Tibial nerve (tissue), 4 donors: ENCODE data around the gene HMX2. TPM values are rescaled to one million over a fixed set of nuclear protein-coding genes. Genes with fewer than 3 reads are reported as not detected.
"Not testable (repeated sequence)": the region's sequence is repeated elsewhere in the genome, so short reads cannot be mapped to it uniquely, and the experiment has no call there.

Source experiments
- DNase-seq, 2 donors: peaks; one replicate each; pipeline ENCODE4 v3.0.0-alpha.2; 2019; ENCODE audit warnings: low spot score in 2 of 2
- H3K27ac ChIP-seq, 4 donors: fragments of 200-600 bp; sonication (generic) in 3 of 4; one replicate each; pipeline ENCODE4 v1.5.1; 2017 to 2019; ENCODE audit warnings: mild to moderate bottlenecking in 1 of 4
- H3K27me3 ChIP-seq, 2 donors: fragments of 200-600 bp; sonication (generic) in 1 of 2; one replicate each; pipeline versions ENCODE4 v1.5.1 to v1.6.0; 2017 to 2019
- H3K36me3 ChIP-seq, 3 donors: fragments of 200-600 bp; sonication (generic); one replicate each; pipeline ENCODE4 v1.5.1; 2018 to 2019
- H3K4me1 ChIP-seq, 4 donors: fragments of 200-600 bp; sonication (generic) in 3 of 4; one replicate each; pipeline ENCODE4 v1.5.1; 2017 to 2019
- H3K4me3 ChIP-seq, 4 donors: fragments of 200-600 bp; sonication (generic) in 3 of 4; one replicate each; pipeline ENCODE4 v1.5.1; 2017 to 2019; ENCODE audit warnings: mild to moderate bottlenecking in 1 of 4, moderate library complexity in 1 of 4
- H3K9me3 ChIP-seq, 4 donors: fragments of 200-600 bp; sonication (generic) in 3 of 4; one replicate each; pipeline ENCODE4 v1.5.1; 2017 to 2019
- EP300 ChIP-seq, 2 donors: sonication (generic); formaldehyde crosslinking; IDR thresholded peaks; one replicate each; pipeline ENCODE4 v1.6.1; 2017; ENCODE audit warnings: antibody characterized with exemption in 2 of 2, mild to moderate bottlenecking in 1 of 2
- POLR2A ChIP-seq, 2 donors: fragments of 450-650 bp; IDR thresholded peaks; one replicate each; pipeline ENCODE4 v1.6.1; 2017; ENCODE audit warnings: antibody characterized with exemption in 2 of 2, mild to moderate bottlenecking in 2 of 2, moderate library complexity in 2 of 2
- WGBS, 2 donors: methylation state at CpG; one replicate each; pipeline ENCODE4 v1.1.5; 2018; 5-methylcytosine and 5-hydroxymethylcytosine counted together
- total RNA-seq, 4 donors: library from RNA; depleted of rRNA; stranded (reverse); fragments of >200 nt; gene quantifications; one replicate each; pipeline ENCODE4 v1.1.0, GENCODE V29; 2016
- TF ChIP-seq, protein P1 (sequence below), 5 experiments: fragments of 200-600 bp in 3 of 5; fragments of 450-650 bp in 2 of 5; sonication (generic) in 3 of 5; IDR thresholded peaks; one replicate each; pipeline ENCODE4 v1.5.1; 2016 to 2019; ENCODE audit warnings: antibody characterized with exemption in 5 of 5, mild to moderate bottlenecking in 3 of 5, moderate library complexity in 2 of 5

HMX2 gene
- total RNA-seq, 4 donors from 2014 or later, result not detected

GRCh38 chr10:123175389-123176387, 27.8 kb downstream of the HMX2 start:
- H3K27me3 ChIP-seq, result no peaks in the 10 kb centered on the region
- H3K4me3 ChIP-seq, result no peak overlapping the region
- DNase-seq, result no peak
- H3K9me3 ChIP-seq, result no peaks in the 10 kb centered on the region
- no peak overlapping the region for H3K27ac ChIP-seq
- TF ChIP-seq POLR2A (IDR thresholded peaks at IDR 0.05) (no peak), EP300 (IDR thresholded peaks at IDR 0.05) (no peak)
- TF ChIP-seq, protein P1, sequence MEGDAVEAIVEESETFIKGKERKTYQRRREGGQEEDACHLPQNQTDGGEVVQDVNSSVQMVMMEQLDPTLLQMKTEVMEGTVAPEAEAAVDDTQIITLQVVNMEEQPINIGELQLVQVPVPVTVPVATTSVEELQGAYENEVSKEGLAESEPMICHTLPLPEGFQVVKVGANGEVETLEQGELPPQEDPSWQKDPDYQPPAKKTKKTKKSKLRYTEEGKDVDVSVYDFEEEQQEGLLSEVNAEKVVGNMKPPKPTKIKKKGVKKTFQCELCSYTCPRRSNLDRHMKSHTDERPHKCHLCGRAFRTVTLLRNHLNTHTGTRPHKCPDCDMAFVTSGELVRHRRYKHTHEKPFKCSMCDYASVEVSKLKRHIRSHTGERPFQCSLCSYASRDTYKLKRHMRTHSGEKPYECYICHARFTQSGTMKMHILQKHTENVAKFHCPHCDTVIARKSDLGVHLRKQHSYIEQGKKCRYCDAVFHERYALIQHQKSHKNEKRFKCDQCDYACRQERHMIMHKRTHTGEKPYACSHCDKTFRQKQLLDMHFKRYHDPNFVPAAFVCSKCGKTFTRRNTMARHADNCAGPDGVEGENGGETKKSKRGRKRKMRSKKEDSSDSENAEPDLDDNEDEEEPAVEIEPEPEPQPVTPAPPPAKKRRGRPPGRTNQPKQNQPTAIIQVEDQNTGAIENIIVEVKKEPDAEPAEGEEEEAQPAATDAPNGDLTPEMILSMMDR (IDR thresholded peaks at IDR 0.05), result no peak
- 76 to 82% methylated on average over 9 of the region's 9 CpGs for WGBS, 2 donors
- H3K36me3 ChIP-seq, result peaks cover 0 to 49% (median 0%) of the 10 kb centered on the region in 3 donors
- no peaks in the 10 kb centered on the region for H3K4me1 ChIP-seq

DNA sequence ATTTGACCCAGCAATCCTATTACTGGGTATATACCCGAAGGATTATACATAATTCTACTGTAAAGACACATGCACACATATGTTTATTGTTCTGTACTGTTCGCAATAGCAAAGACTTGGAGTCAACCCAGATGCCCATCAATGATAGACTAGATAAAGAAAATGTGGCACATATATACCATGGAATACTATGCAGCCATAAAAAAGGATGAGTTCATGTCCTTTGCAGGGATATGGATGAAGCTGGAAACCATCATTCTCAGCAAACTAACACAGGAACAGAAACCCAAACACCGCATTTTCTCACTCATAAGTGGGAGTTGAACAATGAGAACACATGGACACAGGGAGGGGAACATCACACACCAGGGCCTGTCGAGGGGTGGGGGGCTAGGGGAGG, 30.5 kb downstream of the HMX2 start:
- not testable (repeated sequence) for DNase-seq, H3K27ac ChIP-seq, H3K4me3 ChIP-seq, H3K27me3 ChIP-seq, H3K4me1 ChIP-seq
- Histone ChIP-seq H3K36me3 (peaks cover 0 to 38% (median 0%) of the 10 kb centered on the region in 3 donors), H3K9me3 (peaks cover 0 to 17% (median 4%) of the 10 kb centered on the region in 4 donors)
- 97 to 98% methylated on average over 4 of the region's 4 CpGs for WGBS, 2 donors

DNA sequence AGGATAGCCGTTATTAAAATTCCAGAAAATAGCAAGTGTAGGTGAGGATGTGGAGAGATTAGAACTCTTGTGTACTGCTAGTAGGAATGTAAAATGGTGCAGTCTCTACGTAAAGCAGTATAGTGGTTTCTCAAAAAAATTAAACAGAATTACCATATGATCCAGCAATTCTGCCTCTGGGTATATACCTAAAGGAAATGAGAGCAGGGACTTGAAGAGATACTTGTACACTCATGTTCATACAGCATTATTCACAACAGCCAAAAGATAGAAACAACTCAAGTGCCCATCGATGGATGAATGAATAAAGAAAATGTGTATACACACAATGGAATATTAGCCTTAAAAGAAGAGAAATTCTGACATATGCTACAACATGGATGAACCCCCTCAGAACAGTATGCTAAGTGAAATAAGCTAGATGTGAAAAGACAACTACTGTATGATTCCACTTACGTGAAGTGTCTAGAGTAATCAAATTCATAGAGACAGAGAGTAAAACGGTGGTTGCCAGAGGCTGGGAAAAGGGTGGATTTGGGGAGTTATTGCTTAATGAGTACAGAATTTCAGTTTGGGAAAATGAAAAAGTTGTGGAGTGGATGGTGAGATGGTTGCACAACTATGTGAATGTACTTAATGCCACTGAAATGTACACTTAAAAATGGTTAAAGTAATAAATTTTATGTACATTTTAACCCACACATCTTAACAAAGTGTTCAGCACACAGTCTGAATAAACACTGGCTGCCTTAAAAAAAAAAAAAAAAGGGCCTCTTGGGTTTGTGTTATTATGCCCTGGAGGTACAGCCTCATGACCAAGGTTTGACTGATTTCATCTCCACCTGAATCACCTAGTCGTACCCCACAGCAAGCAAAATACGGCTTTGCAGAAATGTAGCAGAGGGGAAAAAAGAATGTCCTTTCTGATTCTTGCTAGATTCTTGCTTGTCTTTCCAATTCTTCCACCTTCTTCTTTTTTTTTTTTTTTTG, 32.5 kb downstream of the HMX2 start:
- H3K36me3 ChIP-seq, result peaks cover 0 to 52% (median 0%) of the 10 kb centered on the region in 3 donors
- no peaks in the 10 kb centered on the region for H3K27me3 ChIP-seq
- TF ChIP-seq POLR2A (IDR thresholded peaks at IDR 0.05), result no peak
- H3K9me3 ChIP-seq, result peaks cover 0 to 34% (median 9%) of the 10 kb centered on the region in 4 donors
- H3K4me3 ChIP-seq, result no peak overlapping the region
- H3K4me1 ChIP-seq, result no peaks in the 10 kb centered on the region
- WGBS, 2 donors, result 91 to 92% methylated on average over 7 of the region's 7 CpGs
- no peak overlapping the region for H3K27ac ChIP-seq
- no peak for DNase-seq

DNA sequence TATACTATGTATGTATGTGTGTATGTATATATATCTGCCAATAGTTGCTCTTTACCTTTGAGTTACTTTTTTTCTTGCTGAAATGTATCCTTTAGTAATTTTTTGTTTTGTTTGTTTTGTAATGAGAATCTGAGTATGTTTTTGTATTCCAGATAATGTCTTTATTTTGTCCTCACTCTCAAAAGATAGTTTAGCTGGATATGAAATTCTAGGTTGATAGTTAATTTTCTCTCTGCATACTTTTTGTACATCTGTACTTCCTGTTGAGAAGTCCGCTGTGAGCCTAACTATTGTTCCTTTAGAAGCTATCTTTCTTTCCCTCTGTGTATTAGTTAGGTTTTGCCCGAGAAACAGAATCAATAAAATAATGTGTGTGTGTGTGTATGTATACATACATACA, 35.8 kb downstream of the HMX2 start:
- Histone ChIP-seq H3K27ac (no peak overlapping the region), H3K36me3 (peaks cover 0 to 40% (median 0%) of the 10 kb centered on the region in 3 donors), H3K4me3 (no peak overlapping the region), H3K4me1 (no peaks in the 10 kb centered on the region), H3K9me3 (peaks cover 0 to 40% (median 9%) of the 10 kb centered on the region in 4 donors), H3K27me3 (no peaks in the 10 kb centered on the region)
- TF ChIP-seq, protein P1 (IDR thresholded peaks at IDR 0.05), result no peak
- no peak for TF ChIP-seq POLR2A (IDR thresholded peaks at IDR 0.05)
- no peak for TF ChIP-seq EP300 (IDR thresholded peaks at IDR 0.05)
- 97 to 100% methylated on average over 2 of the region's 2 CpGs for WGBS, 2 donors
- no peak for DNase-seq

- no peak for TF ChIP-seq POLR2A (IDR thresholded peaks at IDR 0.05)
- no peak for TF ChIP-seq EP300 (IDR thresholded peaks at IDR 0.05)
- TF ChIP-seq, protein P1 (IDR thresholded peaks at IDR 0.05), result no peak
- WGBS, 2 donors, result 96 to 97% methylated on average over 5 of the region's 5 CpGs
- Histone ChIP-seq H3K4me3 (no peak overlapping the region), H3K27ac (no peak overlapping the region), H3K9me3 (peaks cover 0 to 29% (median 8%) of the 10 kb centered on the region in 4 donors), H3K4me1 (no peaks in the 10 kb centered on the region), H3K36me3 (peaks cover 0 to 67% (median 0%) of the 10 kb centered on the region in 3 donors), H3K27me3 (no peaks in the 10 kb centered on the region)
- DNase-seq, result no peak
These were observed 39.8 kb downstream of the HMX2 start for GRCh38 chr10:123187781-123188180.
